K562 (cell line): Measurements from ENCODE around the gene SNX17. TPM values are rescaled to one million over a fixed set of nuclear protein-coding genes. Genes with fewer than 3 reads are reported as not detected.

ENCODE experiments used
- DLX4 ChIP-seq: fragments of 250-450 bp; sonication (Bioruptor Pico); IDR thresholded peaks from 2 replicates; pipeline ENCODE4 v1.6.1; 2021; ENCODE audit warnings: mild to moderate bottlenecking
- E2F8 ChIP-seq: fragments of 450-650 bp; IDR thresholded peaks from 2 replicates; pipeline ENCODE4 v1.7.1; 2018; ENCODE audit warnings: mild to moderate bottlenecking, low read depth; ENCODE audit not compliant: partially characterized antibody
- MGA ChIP-seq: fragments of 450-650 bp; IDR thresholded peaks from 2 replicates; pipeline ENCODE4 v1.6.1; 2016; ENCODE audit warnings: mild to moderate bottlenecking, moderate library complexity
- RBFOX2 ChIP-seq: fragments of 200-400 bp; formaldehyde crosslinking; IDR thresholded peaks from 2 replicates; pipeline ENCODE4 v1.6.1; 2017; ENCODE audit warnings: low read depth, mild to moderate bottlenecking, low read length, moderate library complexity
- RNF219 ChIP-seq: fragments of 250-450 bp; sonication (Bioruptor Pico); IDR thresholded peaks from 2 replicates; pipeline ENCODE4 v1.5.0; 2022; ENCODE audit warnings: mild to moderate bottlenecking
- TEAD4 ChIP-seq, 2 experiments: sonication (generic) in 1 of 2; formaldehyde crosslinking in 1 of 2; IDR thresholded peaks; 2 replicates each; pipeline versions ENCODE4 v1.6.1 to v1.8.0; 2012 to 2022; ENCODE audit warnings: borderline replicate concordance in 1 of 2, inconsistent platforms in 1 of 2, low read length in 1 of 2, mild to moderate bottlenecking in 1 of 2, missing genetic modification reagents in 1 of 2
- THRB ChIP-seq: fragments of 450-650 bp; formaldehyde crosslinking; conservative IDR thresholded peaks from 2 replicates; pipeline ENCODE4 v1.4.0; 2022; ENCODE audit warnings: mild to moderate bottlenecking, missing genetic modification characterization
- U2AF1 ChIP-seq: fragments of 200-400 bp; formaldehyde crosslinking; optimal IDR thresholded peaks from 2 replicates; pipeline ENCODE3; 2017; ENCODE audit warnings: mild to moderate bottlenecking, low read depth, low read length, moderate library complexity
- ZNF253 ChIP-seq: fragments of 250-450 bp; sonication (Bioruptor Pico); conservative IDR thresholded peaks from 2 replicates; pipeline ENCODE4 v1.6.1; 2021; ENCODE audit warnings: mild to moderate bottlenecking
- polyA plus RNA-seq, 8 experiments: library from polyadenylated mRNA; depleted of rRNA in 4 of 8; stranded (reverse) in 5 of 8; unstranded in 3 of 8; fragments of >200 nt; fragmentation: Nextera tagmentation in 2 of 8; fragmentation: Illumina TruSeq in 1 of 8; extraction: Ambion mirVana in 2 of 8; extraction: Trizol in 1 of 8; gene quantifications; 2 replicates each; pipeline versions ENCODE4 v1.2.1 to v1.2.3, GENCODE V29; 2011 to 2014; ENCODE audit warnings: inconsistent platforms in 1 of 8, missing spikeins in 1 of 8
- total RNA-seq, 7 experiments: library from RNA; depleted of rRNA in 6 of 7; stranded (reverse); fragments of >200 nt in 6 of 7; fragmentation: Illumina TruSeq in 2 of 7; extraction: Trizol in 2 of 7; gene quantifications; 2 replicates each; pipeline versions ENCODE4 v1.2.1 to v1.2.3, GENCODE V29; 2011 to 2021; ENCODE audit warnings: low replicate concordance in 1 of 7

Gene SNX17
- total and polyA plus RNA-seq, 9 of the 15 experiments (the other 6 are each of a cell fraction or from before 2014, with no cell fraction given) = 3.0 to 75.7 (median 54.6) TPM

GRCh38 chr2:27356056-27356381 lies 14.4 kb upstream of the SNX17 start (continued):
- TF ChIP-seq TEAD4 (IDR thresholded peaks at IDR 0.05; ENCODE audit: low read length) = 0 out of 2 replicates have a peak, but pooled peaks have one; percentile 6
- no peak for TF ChIP-seq TEAD4 (CRISPR knock-in tag; IDR thresholded peaks at IDR 0.05; ENCODE audit: borderline replicate concordance)
- TF ChIP-seq U2AF1 = no peak
- no peak for TF ChIP-seq DLX4 (CRISPR knock-in tag)
- no peak for TF ChIP-seq ZNF253
- no peak for TF ChIP-seq E2F8
- TF ChIP-seq RBFOX2 = no peak
- TF ChIP-seq MGA = no peak
- TF ChIP-seq RNF219 (CRISPR knock-in tag) = no peak
- no peak for TF ChIP-seq THRB (CRISPR knock-in tag)
